Measurements from ENCODE around the gene SELENOO.

DNA sequence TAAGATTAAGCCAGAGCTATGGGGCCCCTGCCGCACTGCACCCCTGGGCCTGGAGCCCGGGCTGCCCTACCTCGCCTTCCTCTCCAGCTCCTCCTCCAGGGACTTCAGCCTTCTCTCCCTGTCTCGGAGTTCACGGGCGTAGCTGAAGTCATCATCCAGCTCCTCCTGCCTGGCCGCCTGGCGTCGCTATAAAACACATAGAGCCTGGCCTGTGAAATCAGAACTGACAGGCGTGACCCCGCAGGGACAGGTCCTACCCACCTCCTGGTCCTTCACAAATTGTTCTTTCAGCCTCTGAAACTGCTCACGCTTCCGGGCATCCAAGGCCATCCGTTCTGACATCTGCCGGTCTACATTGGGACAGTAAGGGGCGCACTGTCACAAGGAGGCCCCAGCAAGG is 23.3 kb downstream of the SELENOO start:
- no peak for TF ChIP-seq POLR2AphosphoS5 (IDR thresholded peaks at IDR 0.05; ENCODE audit: low read depth, low read length)
- TF ChIP-seq, protein P1, sequence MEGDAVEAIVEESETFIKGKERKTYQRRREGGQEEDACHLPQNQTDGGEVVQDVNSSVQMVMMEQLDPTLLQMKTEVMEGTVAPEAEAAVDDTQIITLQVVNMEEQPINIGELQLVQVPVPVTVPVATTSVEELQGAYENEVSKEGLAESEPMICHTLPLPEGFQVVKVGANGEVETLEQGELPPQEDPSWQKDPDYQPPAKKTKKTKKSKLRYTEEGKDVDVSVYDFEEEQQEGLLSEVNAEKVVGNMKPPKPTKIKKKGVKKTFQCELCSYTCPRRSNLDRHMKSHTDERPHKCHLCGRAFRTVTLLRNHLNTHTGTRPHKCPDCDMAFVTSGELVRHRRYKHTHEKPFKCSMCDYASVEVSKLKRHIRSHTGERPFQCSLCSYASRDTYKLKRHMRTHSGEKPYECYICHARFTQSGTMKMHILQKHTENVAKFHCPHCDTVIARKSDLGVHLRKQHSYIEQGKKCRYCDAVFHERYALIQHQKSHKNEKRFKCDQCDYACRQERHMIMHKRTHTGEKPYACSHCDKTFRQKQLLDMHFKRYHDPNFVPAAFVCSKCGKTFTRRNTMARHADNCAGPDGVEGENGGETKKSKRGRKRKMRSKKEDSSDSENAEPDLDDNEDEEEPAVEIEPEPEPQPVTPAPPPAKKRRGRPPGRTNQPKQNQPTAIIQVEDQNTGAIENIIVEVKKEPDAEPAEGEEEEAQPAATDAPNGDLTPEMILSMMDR (IDR thresholded peaks at IDR 0.05), result no peak
- TF ChIP-seq TCF7L2 (IDR thresholded peaks at IDR 0.05; ENCODE audit: low read depth, low read length), result no peak
- TF ChIP-seq, protein P2, sequence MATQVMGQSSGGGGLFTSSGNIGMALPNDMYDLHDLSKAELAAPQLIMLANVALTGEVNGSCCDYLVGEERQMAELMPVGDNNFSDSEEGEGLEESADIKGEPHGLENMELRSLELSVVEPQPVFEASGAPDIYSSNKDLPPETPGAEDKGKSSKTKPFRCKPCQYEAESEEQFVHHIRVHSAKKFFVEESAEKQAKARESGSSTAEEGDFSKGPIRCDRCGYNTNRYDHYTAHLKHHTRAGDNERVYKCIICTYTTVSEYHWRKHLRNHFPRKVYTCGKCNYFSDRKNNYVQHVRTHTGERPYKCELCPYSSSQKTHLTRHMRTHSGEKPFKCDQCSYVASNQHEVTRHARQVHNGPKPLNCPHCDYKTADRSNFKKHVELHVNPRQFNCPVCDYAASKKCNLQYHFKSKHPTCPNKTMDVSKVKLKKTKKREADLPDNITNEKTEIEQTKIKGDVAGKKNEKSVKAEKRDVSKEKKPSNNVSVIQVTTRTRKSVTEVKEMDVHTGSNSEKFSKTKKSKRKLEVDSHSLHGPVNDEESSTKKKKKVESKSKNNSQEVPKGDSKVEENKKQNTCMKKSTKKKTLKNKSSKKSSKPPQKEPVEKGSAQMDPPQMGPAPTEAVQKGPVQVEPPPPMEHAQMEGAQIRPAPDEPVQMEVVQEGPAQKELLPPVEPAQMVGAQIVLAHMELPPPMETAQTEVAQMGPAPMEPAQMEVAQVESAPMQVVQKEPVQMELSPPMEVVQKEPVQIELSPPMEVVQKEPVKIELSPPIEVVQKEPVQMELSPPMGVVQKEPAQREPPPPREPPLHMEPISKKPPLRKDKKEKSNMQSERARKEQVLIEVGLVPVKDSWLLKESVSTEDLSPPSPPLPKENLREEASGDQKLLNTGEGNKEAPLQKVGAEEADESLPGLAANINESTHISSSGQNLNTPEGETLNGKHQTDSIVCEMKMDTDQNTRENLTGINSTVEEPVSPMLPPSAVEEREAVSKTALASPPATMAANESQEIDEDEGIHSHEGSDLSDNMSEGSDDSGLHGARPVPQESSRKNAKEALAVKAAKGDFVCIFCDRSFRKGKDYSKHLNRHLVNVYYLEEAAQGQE (IDR thresholded peaks at IDR 0.05; ENCODE audit: insufficient read depth in 1 of 2, low read depth in 2 of 2, low read length in 1 of 2), result no peak
- no peak for TF ChIP-seq SIN3A (IDR thresholded peaks at IDR 0.05; ENCODE audit: borderline replicate concordance, insufficient read depth, low read depth, low read length)
